ENCODE measurements around the gene EEF1A2.

The EEF1A2 gene

DNA sequence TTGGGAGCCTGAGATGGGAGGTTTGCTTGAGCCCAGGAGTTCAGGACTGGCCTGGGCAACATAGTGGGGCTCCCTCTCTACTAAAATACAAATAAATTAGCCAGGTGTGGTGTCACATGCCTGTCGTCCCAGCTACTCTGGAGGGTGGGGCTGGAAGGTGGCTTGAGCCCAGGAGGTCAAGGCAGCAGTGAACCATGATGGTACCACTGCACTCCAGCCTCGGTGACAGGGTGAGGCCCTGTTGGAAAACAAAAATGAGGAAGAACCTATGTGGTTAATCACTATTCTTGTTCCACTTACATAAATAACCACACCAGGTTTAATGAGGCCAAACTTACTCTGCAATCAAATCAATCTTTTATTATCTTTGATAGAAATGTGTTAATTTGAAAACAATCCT, 27.1 kb upstream of the EEF1A2 start:
- peaks cover 0 to 11% (median 6%) of the 10 kb centered on the region in 5 experiments for H3K9me3 ChIP-seq (ENCODE audit: control extremely low read depth in 1 of 5, control insufficient read depth in 4 of 5, insufficient read depth in 2 of 5, low read depth in 1 of 5, low read length in 4 of 5)
- WGBS (ENCODE audit: insufficient coverage), result 25% methylated on average over 2 of the region's 2 CpGs
- POLR2A ChIA-PET, result no interaction called here

DNA sequence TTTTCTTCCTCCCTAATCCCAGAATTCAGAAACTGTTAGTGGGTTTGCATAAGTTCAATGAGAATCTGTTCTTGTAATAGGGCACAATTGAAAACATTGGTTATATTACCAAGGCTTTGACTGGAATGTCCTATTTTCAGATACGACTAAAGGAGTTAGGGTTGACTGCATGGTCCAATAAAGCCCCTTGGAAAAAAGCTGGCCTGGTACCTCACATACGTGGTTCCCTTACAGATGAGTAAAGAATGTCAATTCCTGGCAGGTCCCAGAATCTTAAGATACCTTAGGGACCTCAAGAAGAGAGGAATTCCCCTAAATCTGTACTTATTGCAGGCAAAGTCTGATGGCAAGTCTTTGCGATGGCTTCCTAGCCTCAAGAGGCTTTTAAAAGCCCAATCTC, 26.3 kb upstream of the EEF1A2 start:
- POLR2A ChIA-PET, result no interaction called here
- WGBS (ENCODE audit: insufficient coverage), result 89% methylated on average over 3 of the region's 3 CpGs
- Histone ChIP-seq H3K27ac (ENCODE audit: insufficient read depth in 1 of 2, low read depth in 1 of 2, low read length in 2 of 2, poor library complexity in 1 of 2, severe bottlenecking in 2 of 2) (no peak overlapping the region), H3K27me3 (replicated peaks in 2 of 5; ENCODE audit: control insufficient read depth in 4 of 5, insufficient read depth in 5 of 5, low read length in 4 of 5) (peaks cover 0 to 3% (median 0%) of the 10 kb centered on the region in 5 experiments), H3K9me3 (ENCODE audit: control extremely low read depth in 1 of 5, control insufficient read depth in 4 of 5, insufficient read depth in 2 of 5, low read depth in 1 of 5, low read length in 4 of 5) (peaks cover 0 to 11% (median 6%) of the 10 kb centered on the region in 5 experiments), H3K4me1 (ENCODE audit: control extremely low read depth in 1 of 4, control insufficient read depth in 4 of 4, insufficient read depth in 4 of 4, low read length in 3 of 4) (peaks cover 4 to 19% (median 16%) of the 10 kb centered on the region in 4 experiments), H3K36me3 (ENCODE audit: control insufficient read depth in 4 of 4, insufficient read depth in 4 of 4, low read length in 3 of 4) (peaks cover 2 to 16% (median 9%) of the 10 kb centered on the region in 4 experiments), H3K4me3 (ENCODE audit: control insufficient read depth in 1 of 7, extremely low read depth in 1 of 7, insufficient read depth in 4 of 7, low read depth in 2 of 7, low read length in 6 of 7) (no peak overlapping the region)
- CTCF ChIA-PET, result no interaction called here
- no peak for DNase-seq

More for the DNA sequence above, 27.1 kb upstream of the EEF1A2 start:
- H3K4me3 ChIP-seq (ENCODE audit: control insufficient read depth in 1 of 7, extremely low read depth in 1 of 7, insufficient read depth in 4 of 7, low read depth in 2 of 7, low read length in 6 of 7), result no peak overlapping the region
- H3K4me1 ChIP-seq (ENCODE audit: control extremely low read depth in 1 of 4, control insufficient read depth in 4 of 4, insufficient read depth in 4 of 4, low read length in 3 of 4), result peaks cover 4 to 19% (median 14%) of the 10 kb centered on the region in 4 experiments
- H3K27me3 ChIP-seq (replicated peaks in 2 of 5; ENCODE audit: control insufficient read depth in 4 of 5, insufficient read depth in 5 of 5, low read length in 4 of 5), result peaks cover 0 to 3% (median 0%) of the 10 kb centered on the region in 5 experiments
- peak in 2 of 3 donors; percentile 58 to 70 for DNase-seq
- peaks cover 2 to 16% (median 9%) of the 10 kb centered on the region in 4 experiments for H3K36me3 ChIP-seq (ENCODE audit: control insufficient read depth in 4 of 4, insufficient read depth in 4 of 4, low read length in 3 of 4)
- H3K27ac ChIP-seq (ENCODE audit: insufficient read depth in 1 of 2, low read depth in 1 of 2, low read length in 2 of 2, poor library complexity in 1 of 2, severe bottlenecking in 2 of 2), result no peak overlapping the region
- CTCF ChIA-PET, result interaction anchor here (1.6 kb wide), 1 partner anchor 18 kb away, joined by 3 read pairs; no protein-coding TSS in a partner anchor

DNA sequence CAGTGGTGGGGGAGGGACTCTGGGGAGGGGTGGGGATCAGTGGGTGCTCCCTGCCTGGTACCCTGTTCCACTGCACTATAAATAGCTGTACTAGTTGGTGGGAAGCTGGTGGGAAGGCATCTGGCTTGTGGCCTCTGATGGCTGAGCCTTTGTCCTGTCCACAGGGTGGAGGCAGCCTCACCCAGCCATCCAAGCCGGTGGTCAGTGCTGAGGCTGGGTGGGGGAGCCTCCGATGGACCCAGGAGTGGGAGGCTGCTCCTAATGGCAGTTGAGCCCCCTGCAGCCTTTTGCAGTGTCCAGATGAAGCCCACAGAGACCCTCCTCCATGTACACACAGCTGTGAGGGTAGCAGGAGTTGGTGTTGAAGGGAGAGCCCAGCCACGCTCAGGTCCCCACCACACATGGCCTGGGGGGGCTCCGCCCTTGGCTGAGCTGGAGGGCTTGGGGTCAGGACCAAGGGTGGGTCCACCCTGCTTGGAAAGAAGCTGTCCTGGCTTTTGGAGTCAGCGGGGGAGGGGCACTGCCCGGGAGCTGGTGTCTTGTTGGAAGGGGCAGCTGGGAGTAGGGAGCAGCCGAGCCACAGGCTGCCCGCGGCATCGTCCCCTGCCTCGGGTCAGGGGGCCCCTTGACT, 24.2 kb upstream of the EEF1A2 start:
- H3K27me3 ChIP-seq (replicated peaks in 2 of 5; ENCODE audit: control insufficient read depth in 4 of 5, insufficient read depth in 5 of 5, low read length in 4 of 5), result no peaks in the 10 kb centered on the region
- WGBS (ENCODE audit: insufficient coverage), result 96% methylated on average over 4 of the region's 11 CpGs
- no peak for DNase-seq

DNA sequence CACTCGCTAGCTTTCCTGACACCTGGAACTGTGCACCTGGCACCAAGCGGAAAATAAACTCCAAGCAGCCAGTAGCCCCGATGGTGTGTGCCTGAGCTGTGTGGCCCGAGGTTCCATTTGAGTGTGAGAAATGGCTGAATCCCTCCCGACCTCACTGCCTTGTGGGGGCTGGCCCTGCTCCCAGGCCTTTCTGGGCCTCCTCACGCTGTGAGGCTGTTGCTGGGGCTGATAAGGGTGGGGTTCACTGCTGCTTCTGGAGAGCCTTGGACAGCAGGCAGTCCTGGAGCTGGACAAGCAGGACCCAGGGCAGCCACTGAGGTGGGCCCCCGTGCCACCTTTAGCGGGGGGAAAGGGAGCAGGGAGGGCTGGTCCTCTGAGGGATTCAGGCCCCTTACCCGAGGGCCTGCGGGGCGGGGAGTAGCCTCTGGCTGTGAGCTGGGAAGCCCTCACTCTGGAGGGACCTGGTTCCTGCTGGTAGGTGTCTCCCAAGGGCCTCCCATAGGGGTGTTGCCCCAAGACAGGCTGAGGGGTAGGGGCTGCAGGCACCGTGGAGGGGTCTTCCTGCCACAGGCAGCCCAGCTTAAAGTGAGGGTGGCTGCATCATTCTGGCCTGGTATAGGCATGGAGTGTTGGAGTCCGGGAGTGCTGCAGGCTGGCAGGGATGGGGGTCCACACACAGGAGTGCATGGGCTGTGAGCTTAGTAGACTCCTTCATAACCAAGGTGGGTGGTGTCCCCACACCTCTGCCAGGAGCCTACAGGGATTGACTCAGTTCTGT, 23.4 kb upstream of the EEF1A2 start:
- CTCF ChIA-PET, result interaction anchor here (1.1 to 4.7 kb wide), 6 partner anchors 9 to 85 kb away, joined by 3 to 31 read pairs (median 8); partner anchors contain the start of gene PTK6
- POLR2A ChIA-PET, result no interaction called here
- no peak for DNase-seq
- H3K36me3 ChIP-seq (ENCODE audit: control insufficient read depth in 4 of 4, insufficient read depth in 4 of 4, low read length in 3 of 4), result peaks cover 2 to 16% (median 9%) of the 10 kb centered on the region in 4 experiments
- no peaks in the 10 kb centered on the region for H3K27me3 ChIP-seq (replicated peaks in 2 of 5; ENCODE audit: control insufficient read depth in 4 of 5, insufficient read depth in 5 of 5, low read length in 4 of 5)
- H3K4me3 ChIP-seq (ENCODE audit: control insufficient read depth in 1 of 7, extremely low read depth in 1 of 7, insufficient read depth in 4 of 7, low read depth in 2 of 7, low read length in 6 of 7), result peak overlapping the region in 1 of 7 experiments; percentile 19
- no peak overlapping the region for H3K27ac ChIP-seq (ENCODE audit: insufficient read depth in 1 of 2, low read depth in 1 of 2, low read length in 2 of 2, poor library complexity in 1 of 2, severe bottlenecking in 2 of 2)
- H3K9me3 ChIP-seq (ENCODE audit: control extremely low read depth in 1 of 5, control insufficient read depth in 4 of 5, insufficient read depth in 2 of 5, low read depth in 1 of 5, low read length in 4 of 5), result peaks cover 0 to 11% (median 6%) of the 10 kb centered on the region in 5 experiments
- H3K4me1 ChIP-seq (ENCODE audit: control extremely low read depth in 1 of 4, control insufficient read depth in 4 of 4, insufficient read depth in 4 of 4, low read length in 3 of 4), result peaks cover 4 to 28% (median 27%) of the 10 kb centered on the region in 4 experiments
- 89% methylated on average over 10 of the region's 13 CpGs for WGBS (ENCODE audit: insufficient coverage)

More for the DNA sequence above, 24.2 kb upstream of the EEF1A2 start:
- ChIA-PET CTCF (interaction anchor here (0.8 to 4.7 kb wide), 5 partner anchors 8 to 81 kb away, joined by 3 to 31 read pairs (median 5); partner anchors contain the start of gene PTK6), POLR2A (no interaction called here)
- Histone ChIP-seq H3K4me1 (ENCODE audit: control extremely low read depth in 1 of 4, control insufficient read depth in 4 of 4, insufficient read depth in 4 of 4, low read length in 3 of 4) (peaks cover 4 to 28% (median 27%) of the 10 kb centered on the region in 4 experiments), H3K27ac (ENCODE audit: insufficient read depth in 1 of 2, low read depth in 1 of 2, low read length in 2 of 2, poor library complexity in 1 of 2, severe bottlenecking in 2 of 2) (no peak overlapping the region), H3K36me3 (ENCODE audit: control insufficient read depth in 4 of 4, insufficient read depth in 4 of 4, low read length in 3 of 4) (peaks cover 2 to 16% (median 9%) of the 10 kb centered on the region in 4 experiments), H3K9me3 (ENCODE audit: control extremely low read depth in 1 of 5, control insufficient read depth in 4 of 5, insufficient read depth in 2 of 5, low read depth in 1 of 5, low read length in 4 of 5) (peaks cover 0 to 11% (median 6%) of the 10 kb centered on the region in 5 experiments), H3K4me3 (ENCODE audit: control insufficient read depth in 1 of 7, extremely low read depth in 1 of 7, insufficient read depth in 4 of 7, low read depth in 2 of 7, low read length in 6 of 7) (no peak overlapping the region)

DNA sequence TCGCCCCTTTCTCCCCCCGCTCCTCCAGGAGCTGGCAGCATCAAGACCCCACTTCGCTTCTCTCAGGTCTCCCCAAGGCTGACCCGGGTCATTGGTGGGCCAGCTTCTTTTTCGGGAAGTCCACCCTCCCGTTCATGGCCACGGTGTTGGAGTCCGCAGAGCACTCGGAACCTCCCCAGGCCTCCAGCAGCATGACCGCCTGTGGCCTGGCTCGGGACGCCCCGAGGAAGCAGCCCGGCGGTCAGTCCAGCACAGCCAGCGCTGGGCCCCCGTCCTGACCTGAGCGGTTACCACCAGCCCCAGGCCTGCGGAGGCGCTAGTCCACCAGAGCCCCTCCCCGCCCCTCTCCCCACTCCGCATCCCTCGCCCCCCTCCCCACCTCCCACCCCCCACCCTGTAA, 22.7 kb upstream of the EEF1A2 start:
- Histone ChIP-seq H3K27ac (ENCODE audit: insufficient read depth in 1 of 2, low read depth in 1 of 2, low read length in 2 of 2, poor library complexity in 1 of 2, severe bottlenecking in 2 of 2) (peak overlapping the region in 1 of 2 experiments; percentile 64), H3K4me3 (ENCODE audit: control insufficient read depth in 1 of 7, extremely low read depth in 1 of 7, insufficient read depth in 4 of 7, low read depth in 2 of 7, low read length in 6 of 7) (peak overlapping the region; percentile 52 to 83 (median 76)), H3K9me3 (ENCODE audit: control extremely low read depth in 1 of 5, control insufficient read depth in 4 of 5, insufficient read depth in 2 of 5, low read depth in 1 of 5, low read length in 4 of 5) (peaks cover 0 to 11% (median 6%) of the 10 kb centered on the region in 5 experiments), H3K27me3 (replicated peaks in 2 of 5; ENCODE audit: control insufficient read depth in 4 of 5, insufficient read depth in 5 of 5, low read length in 4 of 5) (no peaks in the 10 kb centered on the region), H3K36me3 (ENCODE audit: control insufficient read depth in 4 of 4, insufficient read depth in 4 of 4, low read length in 3 of 4) (peaks cover 2 to 16% (median 9%) of the 10 kb centered on the region in 4 experiments), H3K4me1 (ENCODE audit: control extremely low read depth in 1 of 4, control insufficient read depth in 4 of 4, insufficient read depth in 4 of 4, low read length in 3 of 4) (peaks cover 4 to 28% (median 27%) of the 10 kb centered on the region in 4 experiments)
- POLR2A ChIA-PET, result interaction anchor here (0.6 to 2.0 kb wide), 3 partner anchors 10 to 264 kb away, joined by 3 to 7 read pairs (median 4); no protein-coding TSS in a partner anchor
- CTCF ChIA-PET, result interaction anchor here (1.3 to 4.7 kb wide), 5 partner anchors 9 to 85 kb away, joined by 3 to 31 read pairs (median 12); partner anchors contain the start of gene PTK6
- 78% methylated on average over 10 of the region's 23 CpGs for WGBS (ENCODE audit: insufficient coverage)
- no peak for DNase-seq

DNA sequence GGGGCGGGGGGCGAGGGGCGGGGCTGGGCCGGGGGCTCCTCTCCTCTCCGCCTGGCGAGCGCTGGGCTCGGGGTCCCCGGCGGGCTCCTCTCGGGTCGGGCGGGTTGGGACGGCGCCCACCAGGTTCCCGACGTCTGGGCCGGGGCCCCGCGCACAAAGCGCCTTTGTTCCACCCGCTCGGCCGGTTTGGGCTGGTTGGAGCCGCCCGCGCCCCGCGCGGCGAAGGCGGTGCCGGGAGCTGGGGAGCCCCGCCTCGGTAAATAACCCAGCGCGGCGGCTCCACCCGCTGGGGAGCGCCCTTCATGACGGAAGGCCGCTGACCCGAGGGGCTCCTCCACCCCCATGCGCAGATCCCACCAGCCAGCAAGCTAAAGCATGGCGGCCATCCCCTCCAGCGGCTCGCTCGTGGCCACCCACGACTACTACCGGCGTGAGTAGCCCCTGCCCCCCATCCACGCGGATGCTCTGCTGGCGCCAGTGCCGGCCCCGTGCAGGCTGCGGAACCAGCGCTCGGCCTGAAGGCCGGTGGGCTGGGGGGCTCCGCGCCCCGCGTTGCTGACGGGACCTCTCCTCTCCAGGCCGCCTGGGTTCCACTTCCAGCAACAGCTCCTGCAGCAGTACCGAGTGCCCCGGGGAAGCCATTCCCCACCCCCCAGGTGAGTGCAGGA, 22.2 kb upstream of the EEF1A2 start:
- Histone ChIP-seq H3K36me3 (ENCODE audit: control insufficient read depth in 4 of 4, insufficient read depth in 4 of 4, low read length in 3 of 4) (peaks cover 2 to 16% (median 9%) of the 10 kb centered on the region in 4 experiments), H3K4me3 (ENCODE audit: control insufficient read depth in 1 of 7, extremely low read depth in 1 of 7, insufficient read depth in 4 of 7, low read depth in 2 of 7, low read length in 6 of 7) (peak overlapping the region; percentile 52 to 83 (median 76)), H3K4me1 (ENCODE audit: control extremely low read depth in 1 of 4, control insufficient read depth in 4 of 4, insufficient read depth in 4 of 4, low read length in 3 of 4) (peaks cover 1 to 28% (median 25%) of the 10 kb centered on the region in 4 experiments), H3K9me3 (ENCODE audit: control extremely low read depth in 1 of 5, control insufficient read depth in 4 of 5, insufficient read depth in 2 of 5, low read depth in 1 of 5, low read length in 4 of 5) (peaks cover 0 to 11% (median 6%) of the 10 kb centered on the region in 5 experiments), H3K27me3 (replicated peaks in 2 of 5; ENCODE audit: control insufficient read depth in 4 of 5, insufficient read depth in 5 of 5, low read length in 4 of 5) (no peaks in the 10 kb centered on the region), H3K27ac (ENCODE audit: insufficient read depth in 1 of 2, low read depth in 1 of 2, low read length in 2 of 2, poor library complexity in 1 of 2, severe bottlenecking in 2 of 2) (peak overlapping the region in 1 of 2 experiments; percentile 64)
- ChIA-PET CTCF (interaction anchor here (1.0 to 4.7 kb wide), 6 partner anchors 10 to 84 kb away, joined by 3 to 31 read pairs (median 8); partner anchors contain the start of gene PTK6), POLR2A (interaction anchor here (0.6 to 2.0 kb wide), 4 partner anchors 11 to 265 kb away, joined by 3 to 7 read pairs (median 4); no protein-coding TSS in a partner anchor)
- WGBS (ENCODE audit: insufficient coverage), result 1% methylated on average over 38 of the region's 68 CpGs
- peak; percentile 52 to 72 (median 69) for DNase-seq

Data from common myeloid progenitor, CD34-positive (primary cell).